Small intestine (tissue), 7 donors: ENCODE data around the gene RAI1. TPM values are rescaled to one million over a fixed set of nuclear protein-coding genes. Genes with fewer than 3 reads are reported as not detected.

Source experiments
- DNase-seq, 2 donors: peaks; one replicate each; pipeline versions ENCODE4 v3.0.0 to v3.0.0-alpha.2; 2013
- FAIRE-seq: peaks from 2 replicates; lab custom pipeline; 2012; peaks lifted over from hg19 to GRCh38; lab: Jason Lieb, UNC
- H3K27ac ChIP-seq, 3 donors: one replicate each; pipeline ENCODE4 v1.5.1; 2013; ENCODE audit warnings: low read length in 2 of 3, mild to moderate bottlenecking in 2 of 3, control low read depth in 1 of 3, inconsistent platforms in 1 of 3, low read depth in 1 of 3, moderate library complexity in 1 of 3
- H3K27me3 ChIP-seq, 3 donors: one replicate each; pipeline ENCODE4 v1.6.1; 2013; ENCODE audit warnings: low read length in 3 of 3, inconsistent platforms in 1 of 3; ENCODE audit not compliant: control insufficient read depth in 3 of 3, insufficient read depth in 3 of 3
- H3K36me3 ChIP-seq, 3 donors: one replicate each; pipeline ENCODE4 v1.6.1; 2013; ENCODE audit warnings: low read length in 3 of 3, inconsistent platforms in 1 of 3, low read depth in 1 of 3, mild to moderate bottlenecking in 1 of 3, moderate library complexity in 1 of 3; ENCODE audit not compliant: control insufficient read depth in 3 of 3, insufficient read depth in 2 of 3
- H3K4me1 ChIP-seq, 3 donors: one replicate each; pipeline ENCODE4 v1.6.1; 2013; ENCODE audit warnings: low read length in 2 of 3, inconsistent platforms in 1 of 3, low read depth in 1 of 3, mild to moderate bottlenecking in 1 of 3, moderate library complexity in 1 of 3; ENCODE audit not compliant: control insufficient read depth in 3 of 3, insufficient read depth in 2 of 3
- H3K4me3 ChIP-seq, 3 donors: one replicate each; pipeline ENCODE4 v1.5.1; 2013; ENCODE audit warnings: low read length in 3 of 3, control low read depth in 1 of 3, inconsistent platforms in 1 of 3, low read depth in 1 of 3, mild to moderate bottlenecking in 1 of 3, moderate library complexity in 1 of 3
- H3K9me3 ChIP-seq, 2 donors: one replicate each; pipeline ENCODE4 v1.6.1; 2013; ENCODE audit warnings: low read depth in 1 of 2, low read length in 1 of 2; ENCODE audit not compliant: control insufficient read depth in 2 of 2, insufficient read depth in 1 of 2
- WGBS, 3 donors: extraction: QIAGEN DNeasy Blood & Tissue Kit; methylation state at CpG; one replicate each; pipeline ENCODE4 v1.1.7; 2013; 5-methylcytosine and 5-hydroxymethylcytosine counted together
- polyA plus RNA-seq, 4 donors: library from polyadenylated mRNA; stranded (reverse) in 3 of 4; unstranded in 1 of 4; fragments of 200-250 nt in 3 of 4; fragments of 120-200 nt in 1 of 4; gene quantifications; one replicate each; pipeline versions ENCODE4 v1.2.1 to v1.2.3, GENCODE V29; 2013
- donor health status: healthy with polysubstance abuse.
- donor health status: control.
- donor health status: control.
- donor health status: Bipolar disorder and iron deficiency.
- donor health status: healthy.

Gene RAI1
- polyA plus RNA-seq, 4 donors, result 2.4 to 20.7 (median 6.2) TPM

DNA sequence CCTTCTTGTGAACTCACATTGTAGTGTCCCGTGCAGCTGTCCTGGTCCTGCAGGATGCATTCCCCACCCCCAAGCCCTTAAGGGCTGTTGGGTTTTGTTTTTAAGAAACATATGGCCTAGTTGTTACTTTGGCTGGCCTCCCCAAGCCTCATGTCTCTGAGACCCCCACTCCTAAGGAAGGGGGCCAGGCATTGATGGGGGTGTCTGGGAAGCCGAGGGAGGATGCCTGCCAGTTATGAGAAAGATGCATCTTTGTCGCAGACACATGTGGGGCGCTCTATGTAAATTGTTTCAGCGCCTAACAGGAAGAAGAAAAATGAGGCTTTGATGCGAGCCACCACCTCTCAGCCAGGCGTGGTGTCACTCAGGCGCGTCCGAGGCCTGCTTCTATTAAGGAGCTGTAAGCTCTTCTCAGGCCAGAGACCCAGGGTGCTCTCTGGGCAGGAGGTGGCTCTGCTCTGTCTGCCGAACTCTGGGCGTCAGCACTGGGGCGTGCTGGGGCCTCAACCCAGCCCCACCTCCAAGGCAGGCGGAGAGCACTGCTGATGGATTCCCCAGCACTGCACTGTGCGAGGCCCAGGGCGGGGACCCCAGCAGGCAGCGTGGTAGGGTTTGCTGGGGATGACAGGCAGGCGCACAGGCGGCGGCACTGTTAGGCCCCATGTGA is 85.0 kb downstream of the RAI1 start:
- peaks cover 0 to 76% (median 0%) of the 10 kb centered on the region in 3 donors for H3K4me1 ChIP-seq
- peaks cover 0 to 62% (median 0%) of the 10 kb centered on the region in 3 donors for H3K36me3 ChIP-seq
- no peak for DNase-seq
- no peaks in the 10 kb centered on the region for H3K27me3 ChIP-seq
- 66 to 90% (median 77%) methylated on average over 20 of the region's 20 CpGs for whole genome bisulfite sequencing, 3 donors
- no peaks in the 10 kb centered on the region for H3K9me3 ChIP-seq
- no peak for FAIRE-seq
- no peak overlapping the region for H3K4me3 ChIP-seq
- peak overlapping the region in 2 of 3 donors; percentile 24 to 29 for H3K27ac ChIP-seq

DNA sequence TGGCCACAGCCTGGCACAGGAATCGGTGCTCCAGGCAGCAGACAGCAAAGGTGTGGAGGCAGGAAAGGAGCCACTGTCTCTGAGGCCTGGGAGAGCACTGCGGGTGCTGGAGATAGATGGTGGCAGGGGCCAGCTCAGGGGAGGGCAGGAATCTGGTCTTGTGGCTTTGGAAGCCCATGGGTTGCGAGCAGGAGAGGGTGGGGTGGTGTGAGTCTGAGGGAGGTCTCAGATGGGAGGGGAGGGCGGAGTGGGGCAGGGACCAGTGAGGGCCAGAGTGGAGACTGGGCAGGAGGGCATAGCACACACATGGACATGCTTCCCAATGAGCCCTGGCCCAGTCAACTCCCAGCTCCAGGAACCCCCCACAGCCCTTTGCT is 85.5 kb downstream of the RAI1 start:
- FAIRE-seq (no peak), DNase-seq (no peak)
- H3K4me3 ChIP-seq, result no peak overlapping the region
- H3K36me3 ChIP-seq, result peaks cover 0 to 62% (median 0%) of the 10 kb centered on the region in 3 donors
- peaks cover 0 to 71% (median 0%) of the 10 kb centered on the region in 3 donors for H3K4me1 ChIP-seq
- no peaks in the 10 kb centered on the region for H3K27me3 ChIP-seq
- WGBS, 3 donors, result 81 to 100% (median 98%) methylated on average over 4 of the region's 4 CpGs
- H3K9me3 ChIP-seq, result no peaks in the 10 kb centered on the region
- peak overlapping the region in 2 of 3 donors; percentile 24 to 29 for H3K27ac ChIP-seq

DNA sequence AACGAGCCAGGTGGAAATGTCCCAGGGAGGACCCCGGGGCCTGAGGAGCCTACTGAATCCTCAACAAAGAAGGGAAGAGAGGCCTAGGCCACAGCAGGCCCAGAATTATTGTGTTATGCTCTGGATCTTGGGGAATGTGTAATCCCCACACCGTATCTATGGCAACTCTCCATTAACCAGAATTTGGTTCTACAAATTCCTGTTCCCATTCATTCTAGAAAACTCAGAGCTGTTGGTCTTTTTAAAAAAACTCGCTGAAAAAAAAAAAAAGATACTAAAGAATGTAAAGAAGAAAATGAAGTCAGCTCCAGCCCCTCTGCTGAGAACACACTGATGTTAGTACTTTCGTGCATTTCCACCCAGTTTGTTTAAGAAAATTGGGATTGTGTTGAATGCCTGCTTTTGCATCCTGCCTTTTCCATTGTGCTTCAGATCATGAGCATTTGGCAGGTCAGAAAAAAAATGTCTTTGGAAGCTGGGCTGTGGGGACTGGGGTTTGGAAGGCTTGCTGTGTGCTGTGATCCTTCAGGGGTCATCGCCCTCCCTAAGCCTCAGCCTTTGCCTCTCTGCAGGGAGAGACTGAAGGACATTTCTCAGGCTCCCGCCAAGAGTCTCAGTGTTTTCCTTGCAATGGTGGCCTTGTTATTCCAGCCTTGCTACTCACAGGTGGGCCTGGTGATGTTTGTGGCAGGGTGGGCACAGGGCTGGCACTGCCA is 86.1 kb downstream of the RAI1 start:
- peaks cover 0 to 70% (median 0%) of the 10 kb centered on the region in 3 donors for H3K4me1 ChIP-seq
- H3K4me3 ChIP-seq, result no peak overlapping the region
- H3K27ac ChIP-seq, result peak overlapping the region in 1 of 3 donors; percentile 29
- WGBS, 3 donors, result 79 to 85% (median 84%) methylated on average over 7 of the region's 7 CpGs
- FAIRE-seq, result no peak
- DNase-seq, result no peak
- no peaks in the 10 kb centered on the region for H3K9me3 ChIP-seq
- no peaks in the 10 kb centered on the region for H3K27me3 ChIP-seq
- peaks cover 0 to 61% (median 0%) of the 10 kb centered on the region in 3 donors for H3K36me3 ChIP-seq

DNA sequence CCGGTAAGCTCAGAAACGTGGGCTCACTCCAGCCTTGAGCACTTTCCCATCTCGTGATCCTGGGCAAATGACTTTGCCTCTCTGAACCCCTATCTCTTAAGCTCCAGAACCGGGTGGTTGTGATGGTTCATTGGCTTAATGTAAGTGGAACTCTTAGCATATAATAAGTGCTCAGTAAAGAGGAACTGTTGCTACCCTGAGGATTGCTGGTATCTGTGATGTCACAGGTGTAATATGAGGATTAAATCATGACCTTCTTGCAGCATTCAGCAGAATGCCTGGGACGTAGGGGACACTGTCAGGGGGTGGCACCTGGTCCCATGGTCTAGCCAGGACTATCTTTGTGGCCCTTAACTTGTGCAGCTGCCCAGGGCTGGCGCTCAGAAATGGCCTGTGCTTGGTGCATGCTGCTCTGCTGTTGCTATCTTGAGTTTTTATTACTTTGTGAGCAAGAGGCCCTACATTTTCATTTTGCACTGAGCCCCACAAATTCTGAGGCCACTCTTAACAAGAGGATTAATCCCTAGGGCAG is 86.7 kb downstream of the RAI1 start:
- 78 to 87% (median 85%) methylated on average over 6 of the region's 6 CpGs for WGBS, 3 donors
- Histone ChIP-seq H3K27me3 (no peaks in the 10 kb centered on the region), H3K4me1 (peaks cover 0 to 65% (median 0%) of the 10 kb centered on the region in 3 donors), H3K27ac (no peak overlapping the region), H3K9me3 (no peaks in the 10 kb centered on the region), H3K4me3 (no peak overlapping the region), H3K36me3 (peaks cover 0 to 55% (median 0%) of the 10 kb centered on the region in 3 donors)
- DNase-seq (no peak), FAIRE-seq (no peak)

DNA sequence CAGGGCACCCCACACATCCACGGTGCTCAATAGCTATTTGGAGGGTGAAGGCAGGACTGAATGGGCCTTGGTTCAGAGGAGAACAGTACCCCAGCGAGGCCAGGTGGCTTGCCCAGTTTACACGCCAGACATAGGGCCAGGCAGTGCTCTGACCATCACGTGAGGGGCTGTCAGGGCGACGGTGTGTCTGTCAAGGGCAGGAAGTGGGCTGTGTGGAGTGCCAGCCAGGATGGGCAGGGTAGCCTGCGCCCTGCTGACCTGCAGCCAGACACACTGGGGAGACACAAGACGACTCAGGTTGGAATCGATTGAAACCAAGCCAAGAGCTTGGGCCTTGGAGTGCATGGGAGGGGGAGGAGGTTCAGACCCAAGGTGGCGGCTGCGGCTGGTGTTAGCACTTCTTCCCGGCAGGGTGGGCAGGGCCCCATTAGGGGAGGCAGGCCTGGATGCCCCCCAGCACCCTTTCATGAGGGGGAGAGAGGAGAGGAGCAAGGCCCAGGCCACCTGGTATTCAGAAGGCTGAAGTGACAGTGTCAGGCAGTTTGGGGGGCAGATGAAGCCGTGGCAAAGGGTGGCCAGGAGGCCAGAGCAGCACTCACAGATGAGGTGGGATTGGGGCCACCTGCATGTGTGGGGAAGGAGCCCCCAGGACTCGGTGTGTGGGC is 87.3 kb downstream of the RAI1 start:
- 62 to 78% (median 73%) methylated on average over 14 of the region's 14 CpGs for WGBS, 3 donors
- no peak for FAIRE-seq
- no peaks in the 10 kb centered on the region for H3K9me3 ChIP-seq

DNA sequence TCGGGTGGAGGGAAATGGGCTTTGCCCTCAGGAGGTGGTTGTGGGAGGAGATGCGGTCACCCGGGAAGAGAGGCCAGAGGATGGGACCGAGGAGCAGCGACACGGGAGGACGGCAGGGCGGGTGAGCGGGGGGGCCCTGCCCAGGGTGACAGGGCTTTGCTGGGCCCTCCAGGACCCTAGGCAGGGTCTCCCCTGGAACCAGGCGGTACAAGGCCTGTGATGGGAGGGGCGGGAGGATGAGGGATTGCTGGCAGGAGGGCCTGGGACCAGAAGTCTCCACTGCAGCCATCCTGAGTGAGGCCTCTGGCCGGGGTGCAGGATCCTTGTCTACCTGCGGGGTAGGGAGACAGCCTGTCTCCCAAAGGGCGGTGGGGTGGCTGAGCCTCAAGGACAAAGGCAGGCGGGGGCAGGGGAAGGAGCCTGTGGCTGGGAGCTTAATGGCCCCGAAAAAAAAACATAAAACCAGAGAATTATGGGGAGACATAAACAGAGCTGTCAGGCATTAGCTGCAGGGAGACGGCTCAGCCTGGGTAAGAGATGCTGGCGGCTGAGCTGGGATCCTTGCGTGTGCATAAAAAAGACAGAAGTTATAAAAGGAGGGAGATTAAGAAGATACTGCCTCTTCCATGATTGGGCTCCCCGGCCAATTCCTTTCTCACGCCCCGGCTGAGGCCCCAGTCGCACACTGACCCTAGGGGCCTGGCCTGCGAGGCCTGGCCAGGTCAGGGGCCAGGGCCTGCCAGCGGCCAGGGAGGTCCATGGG is 88.8 kb downstream of the RAI1 start:
- no peaks in the 10 kb centered on the region for H3K9me3 ChIP-seq
- H3K27me3 ChIP-seq, result no peaks in the 10 kb centered on the region
- peaks cover 0 to 49% (median 0%) of the 10 kb centered on the region in 3 donors for H3K36me3 ChIP-seq
- FAIRE-seq (no peak), DNase-seq (no peak)
- H3K4me3 ChIP-seq, result no peak overlapping the region
- peak overlapping the region in 1 of 3 donors; percentile 38 for H3K27ac ChIP-seq
- WGBS, 3 donors, result 74 to 88% (median 85%) methylated on average over 23 to 25 of the region's 25 CpGs
- H3K4me1 ChIP-seq, result peaks cover 0 to 66% (median 0%) of the 10 kb centered on the region in 3 donors

More for the DNA sequence above, 87.3 kb downstream of the RAI1 start:
- H3K4me1 ChIP-seq, result peaks cover 0 to 59% (median 0%) of the 10 kb centered on the region in 3 donors
- no peak overlapping the region for H3K4me3 ChIP-seq
- no peak for DNase-seq
- H3K27me3 ChIP-seq, result no peaks in the 10 kb centered on the region
- peaks cover 0 to 50% (median 0%) of the 10 kb centered on the region in 3 donors for H3K36me3 ChIP-seq
- H3K27ac ChIP-seq, result no peak overlapping the region

DNA sequence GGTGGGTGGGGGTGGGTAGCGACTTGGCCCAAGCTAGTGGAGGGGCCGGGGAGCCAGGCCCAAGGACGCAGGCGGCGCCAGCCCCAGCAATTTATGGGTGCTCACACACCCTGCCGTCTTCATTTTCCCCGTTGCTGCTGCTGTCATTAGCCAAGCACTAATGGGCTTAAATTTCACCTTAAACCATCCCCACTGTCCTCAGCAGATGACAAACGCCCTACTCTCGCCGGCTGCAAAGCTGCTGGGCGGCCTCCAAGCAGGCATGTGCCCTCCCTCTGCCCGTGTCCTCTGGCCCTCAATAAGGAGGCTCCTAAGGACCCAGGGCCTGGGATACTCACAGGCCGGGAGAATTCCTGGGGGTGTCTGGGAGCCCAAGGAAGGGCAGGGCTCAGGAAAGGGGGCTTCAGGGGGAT is 89.4 kb downstream of the RAI1 start:
- H3K27me3 ChIP-seq, result no peaks in the 10 kb centered on the region
- peaks cover 0 to 60% (median 0%) of the 10 kb centered on the region in 3 donors for H3K4me1 ChIP-seq
- FAIRE-seq, result no peak
- no peaks in the 10 kb centered on the region for H3K9me3 ChIP-seq
- H3K4me3 ChIP-seq, result no peak overlapping the region
- peaks cover 0 to 43% (median 0%) of the 10 kb centered on the region in 3 donors for H3K36me3 ChIP-seq
- H3K27ac ChIP-seq, result peak overlapping the region in 1 of 3 donors; percentile 38
- WGBS, 3 donors, result 76 to 93% (median 89%) methylated on average over 13 of the region's 13 CpGs
- DNase-seq, result no peak
